Muscle layer of colon (tissue), 2 donors: ENCODE measurements around the gene GRK1.
"Not testable (repeated sequence)": the region's sequence is repeated elsewhere in the genome, so short reads cannot be mapped to it uniquely, and the experiment has no call there.

Source experiments
- H3K27ac ChIP-seq: one replicate; pipeline ENCODE4 v1.7.0; 2013; ENCODE audit warnings: low read depth, mild to moderate bottlenecking, low read length, moderate library complexity
- H3K27me3 ChIP-seq, 2 donors: one replicate each; pipeline ENCODE4 v1.7.0; 2013; ENCODE audit warnings: low read length in 2 of 2, mild to moderate bottlenecking in 2 of 2; ENCODE audit not compliant: insufficient read depth in 2 of 2, control insufficient read depth in 1 of 2
- H3K36me3 ChIP-seq: one replicate; pipeline ENCODE4 v1.7.0; 2013; ENCODE audit warnings: mild to moderate bottlenecking, low read length; ENCODE audit not compliant: insufficient read depth
- H3K4me1 ChIP-seq: one replicate; pipeline ENCODE4 v1.7.0; 2013; ENCODE audit warnings: mild to moderate bottlenecking, low read length; ENCODE audit not compliant: insufficient read depth
- H3K4me3 ChIP-seq, 2 donors: one replicate each; pipeline ENCODE4 v1.7.0; 2013; ENCODE audit warnings: low read length in 2 of 2, low read depth in 1 of 2, mild to moderate bottlenecking in 1 of 2, moderate library complexity in 1 of 2
- H3K9ac ChIP-seq: one replicate; pipeline ENCODE4 v1.7.0; 2013; ENCODE audit warnings: low read length
- H3K9me3 ChIP-seq: one replicate; pipeline ENCODE4 v1.7.0; 2013; ENCODE audit warnings: mild to moderate bottlenecking, low read length
- donor health status: abdominal sarcoma.
- donor health status: Adenocarcinoma of cecum.

Gene GRK1

GRCh38 chr13:113671066-113672001 is 4.3 kb downstream of the GRK1 start:
- no peak overlapping the region for H3K9ac ChIP-seq

GRCh38 chr13:113672002-113672651 is 5.1 kb downstream of the GRK1 start:
- H3K36me3 ChIP-seq: no peaks in the 10 kb centered on the region
- H3K27ac ChIP-seq: no peak overlapping the region

More at GRCh38 chr13:113671066-113672001, 4.3 kb downstream of the GRK1 start:
- no peaks in the 10 kb centered on the region for H3K36me3 ChIP-seq
- no peaks in the 10 kb centered on the region for H3K4me1 ChIP-seq
- no peaks in the 10 kb centered on the region for H3K9me3 ChIP-seq
- H3K4me3 ChIP-seq: no peak overlapping the region
- H3K27me3 ChIP-seq: no peaks in the 10 kb centered on the region
- no peak overlapping the region for H3K27ac ChIP-seq

DNA sequence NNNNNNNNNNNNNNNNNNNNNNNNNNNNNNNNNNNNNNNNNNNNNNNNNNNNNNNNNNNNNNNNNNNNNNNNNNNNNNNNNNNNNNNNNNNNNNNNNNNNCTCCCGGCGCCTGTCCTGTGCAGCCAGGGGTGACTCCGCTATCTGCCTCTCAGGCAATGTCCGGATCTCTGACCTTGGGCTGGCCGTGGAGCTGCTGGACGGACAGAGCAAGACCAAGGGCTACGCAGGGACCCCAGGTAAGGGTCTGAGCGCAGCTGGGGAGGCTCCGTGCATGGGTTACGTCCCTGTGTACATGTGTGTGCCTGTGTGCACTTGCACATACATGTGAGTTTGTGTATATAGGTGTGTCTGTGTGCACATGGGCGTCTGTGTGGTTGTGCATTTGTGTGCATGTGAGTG is 55.9 kb downstream of the GRK1 start:
- Histone ChIP-seq H3K27me3 (peaks cover 0 to 7% of the 10 kb centered on the region in 2 donors), H3K4me3 (no peak overlapping the region), H3K9ac (no peak overlapping the region), H3K36me3 (no peaks in the 10 kb centered on the region), H3K27ac (no peak overlapping the region), H3K9me3 (no peaks in the 10 kb centered on the region), H3K4me1 (peaks cover 6% of the 10 kb centered on the region)

More at GRCh38 chr13:113672002-113672651, 5.1 kb downstream of the GRK1 start:
- Histone ChIP-seq H3K9me3 (no peaks in the 10 kb centered on the region), H3K9ac (no peak overlapping the region), H3K4me1 (no peaks in the 10 kb centered on the region), H3K4me3 (no peak overlapping the region), H3K27me3 (no peaks in the 10 kb centered on the region)

- no peak overlapping the region for H3K4me3 ChIP-seq
- H3K9me3 ChIP-seq: no peaks in the 10 kb centered on the region
- H3K4me1 ChIP-seq: peaks cover 6% of the 10 kb centered on the region
- H3K27ac ChIP-seq: no peak overlapping the region
- H3K27me3 ChIP-seq: peaks cover 0 to 7% of the 10 kb centered on the region in 2 donors
- H3K36me3 ChIP-seq: no peaks in the 10 kb centered on the region
- H3K9ac ChIP-seq: no peak overlapping the region
These were observed 56.5 kb downstream of the GRK1 start for GRCh38 chr13:113723410-113724015.

DNA sequence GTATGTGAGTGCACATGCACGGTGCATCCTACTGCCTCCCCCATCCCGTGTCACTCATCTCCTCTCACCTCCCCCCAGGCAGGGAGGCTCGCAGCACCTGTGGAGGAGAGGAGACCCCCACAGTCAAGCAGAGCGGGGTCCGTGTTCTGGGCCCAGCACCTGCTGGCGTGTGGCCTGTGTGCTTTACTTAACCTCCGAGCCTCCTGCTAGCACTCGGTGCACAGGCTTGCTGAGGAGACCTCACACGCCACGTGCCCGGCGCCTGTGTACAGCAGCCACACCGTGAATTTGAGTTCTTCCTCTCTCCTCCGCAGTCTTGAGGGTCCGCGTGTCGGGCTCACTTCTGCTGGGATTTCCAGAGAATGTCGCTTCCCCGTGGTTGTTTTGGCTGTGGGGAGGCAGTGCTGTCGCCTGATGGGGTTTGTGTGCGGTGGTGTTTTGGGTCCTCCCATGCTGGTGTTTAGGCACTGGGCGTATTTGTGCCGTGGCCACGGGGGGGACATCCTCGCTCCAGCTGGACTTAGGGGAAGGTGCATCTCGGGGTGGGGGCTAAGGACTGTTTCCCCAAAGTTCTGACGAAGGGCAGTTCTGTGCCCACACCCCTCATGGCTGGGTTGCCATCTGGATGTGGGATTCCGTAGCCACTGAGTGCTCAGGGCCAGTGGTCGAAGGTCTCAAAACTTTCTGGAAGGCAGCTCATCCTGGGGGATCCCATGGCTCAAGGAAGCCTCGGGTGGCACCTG is 57.2 kb downstream of the GRK1 start:
- Histone ChIP-seq H3K9me3 (no peaks in the 10 kb centered on the region), H3K36me3 (no peaks in the 10 kb centered on the region), H3K27ac (no peak overlapping the region), H3K4me1 (peaks cover 6% of the 10 kb centered on the region), H3K4me3 (no peak overlapping the region), H3K27me3 (peaks cover 0 to 7% of the 10 kb centered on the region in 2 donors), H3K9ac (no peak overlapping the region)

DNA sequence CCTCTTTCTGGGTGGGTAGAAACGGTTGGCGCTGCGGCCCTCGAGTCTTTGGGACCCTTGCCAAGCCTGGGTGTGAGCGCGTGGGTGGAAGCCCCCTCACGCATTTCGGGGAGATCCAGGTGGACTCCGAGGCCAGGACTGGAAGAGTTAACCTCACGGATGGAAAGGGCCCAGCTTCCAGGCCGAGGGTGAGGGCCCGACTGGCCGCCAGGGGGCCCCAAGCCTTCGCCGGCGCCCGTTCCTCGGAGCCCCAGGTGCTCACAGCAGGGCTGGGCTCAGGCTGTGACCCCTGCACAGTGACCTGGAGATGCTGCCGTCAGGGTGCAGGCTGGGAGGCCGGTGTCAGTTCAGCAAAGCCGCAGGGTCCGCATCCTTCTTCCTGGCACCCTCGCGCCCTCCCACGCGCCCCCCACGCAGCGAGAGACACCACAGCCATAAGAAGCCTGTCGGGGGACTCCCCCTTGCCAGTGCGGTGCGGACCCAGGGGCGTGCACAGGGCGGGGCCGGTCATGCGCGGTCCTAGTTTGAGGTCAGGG is 57.8 kb downstream of the GRK1 start:
- H3K4me1 ChIP-seq: peaks cover 6% of the 10 kb centered on the region
- H3K27me3 ChIP-seq: peaks cover 0 to 13% of the 10 kb centered on the region in 2 donors
- no peaks in the 10 kb centered on the region for H3K9me3 ChIP-seq
- H3K27ac ChIP-seq: no peak overlapping the region
- H3K9ac ChIP-seq: no peak overlapping the region
- H3K36me3 ChIP-seq: no peaks in the 10 kb centered on the region
- H3K4me3 ChIP-seq: no peak overlapping the region

- H3K36me3 ChIP-seq, H3K9me3 ChIP-seq, H3K4me1 ChIP-seq, H3K4me3 ChIP-seq, H3K9ac ChIP-seq, H3K27ac ChIP-seq: not testable (repeated sequence)
- H3K27me3 ChIP-seq: peaks cover 0 to 15% of the 10 kb centered on the region in 2 donors
These were observed 58.5 kb downstream of the GRK1 start for GRCh38 chr13:113725329-113726105.

- not testable (repeated sequence) for H3K36me3 ChIP-seq, H3K27ac ChIP-seq, H3K4me3 ChIP-seq, H3K4me1 ChIP-seq, H3K9ac ChIP-seq, H3K9me3 ChIP-seq
- peaks cover 0 to 22% of the 10 kb centered on the region in 2 donors for H3K27me3 ChIP-seq
These were observed 59.2 kb downstream of the GRK1 start for GRCh38 chr13:113726106-113726821.

- Histone ChIP-seq H3K27me3 (peaks cover 0 to 25% of the 10 kb centered on the region in 2 donors), H3K9ac (no peak overlapping the region), H3K36me3 (no peaks in the 10 kb centered on the region), H3K4me1 (peaks cover 6% of the 10 kb centered on the region), H3K9me3 (no peaks in the 10 kb centered on the region), H3K4me3 (no peak overlapping the region), H3K27ac (no peak overlapping the region)
These were observed 60.0 kb downstream of the GRK1 start for GRCh38 chr13:113726961-113727411.

GRCh38 chr13:113728571-113729054 is 61.6 kb downstream of the GRK1 start:
- Histone ChIP-seq H3K9me3 (no peaks in the 10 kb centered on the region), H3K36me3 (no peaks in the 10 kb centered on the region), H3K4me1 (peaks cover 6% of the 10 kb centered on the region), H3K4me3 (no peak overlapping the region), H3K9ac (no peak overlapping the region), H3K27me3 (peaks cover 0 to 25% of the 10 kb centered on the region in 2 donors), H3K27ac (no peak overlapping the region)
